Sigmoid colon (tissue), 4 donors: ENCODE measurements around the gene PLPPR3.

ENCODE experiments used
- EP300 ChIP-seq, 4 donors: sonication (generic); formaldehyde crosslinking; IDR thresholded peaks; one replicate each; pipeline ENCODE4 v1.6.1; 2017; ENCODE audit warnings: antibody characterized with exemption in 4 of 4
- POLR2A ChIP-seq, 2 donors: fragments of 450-650 bp; IDR thresholded peaks; one replicate each; pipeline ENCODE4 v1.6.1; 2016; ENCODE audit warnings: antibody characterized with exemption in 2 of 2, mild to moderate bottlenecking in 2 of 2, moderate library complexity in 2 of 2
- POLR2AphosphoS5 ChIP-seq, 4 donors: sonication (generic); formaldehyde crosslinking; IDR thresholded peaks; one replicate each; pipeline ENCODE4 v1.6.1; 2017; ENCODE audit warnings: antibody characterized with exemption in 4 of 4
- TF ChIP-seq, protein P1 (sequence below), 4 experiments: fragments of 450-650 bp in 3 of 4; fragments of 200-600 bp in 1 of 4; IDR thresholded peaks; one replicate each; pipeline ENCODE4 v1.5.1; 2016 to 2019; ENCODE audit warnings: antibody characterized with exemption in 4 of 4, mild to moderate bottlenecking in 3 of 4, moderate library complexity in 2 of 4

DNA sequence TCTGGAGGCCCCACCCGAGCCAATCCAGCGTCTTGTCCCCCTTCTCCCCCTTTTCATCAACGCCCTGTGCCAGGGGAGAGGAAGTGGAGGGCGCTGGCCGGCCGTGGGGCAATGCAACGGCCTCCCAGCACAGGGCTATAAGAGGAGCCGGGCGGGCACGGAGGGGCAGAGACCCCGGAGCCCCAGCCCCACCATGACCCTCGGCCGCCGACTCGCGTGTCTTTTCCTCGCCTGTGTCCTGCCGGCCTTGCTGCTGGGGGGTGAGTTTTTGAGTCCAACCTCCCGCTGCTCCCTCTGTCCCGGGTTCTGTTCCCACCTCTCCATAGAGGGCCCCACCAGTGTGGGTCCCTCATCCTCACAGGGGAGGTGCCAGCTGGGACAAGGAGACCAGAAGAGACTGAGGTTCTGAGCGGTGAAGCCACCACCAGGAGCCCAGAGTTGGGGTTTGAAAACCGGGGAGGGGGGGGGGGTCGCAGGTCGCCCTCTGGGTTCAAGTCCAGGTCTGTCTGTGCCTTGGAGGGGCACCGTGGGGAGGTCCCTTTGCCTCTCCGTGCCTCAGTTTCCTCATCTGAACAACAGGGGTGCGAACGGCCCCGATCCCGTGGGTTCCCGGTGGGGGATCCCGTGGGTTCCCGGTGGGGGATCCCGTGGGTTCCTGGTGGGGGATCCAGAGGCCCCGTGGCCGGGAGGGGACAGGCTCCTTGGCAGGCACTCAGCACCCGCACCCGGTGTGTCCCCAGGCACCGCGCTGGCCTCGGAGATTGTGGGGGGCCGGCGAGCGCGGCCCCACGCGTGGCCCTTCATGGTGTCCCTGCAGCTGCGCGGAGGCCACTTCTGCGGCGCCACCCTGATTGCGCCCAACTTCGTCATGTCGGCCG, 30.6 kb upstream of the PLPPR3 start, which contains the start of gene ELANE:
- TF ChIP-seq POLR2A (IDR thresholded peaks at IDR 0.05): no peak
- no peak for TF ChIP-seq EP300 (IDR thresholded peaks at IDR 0.05)
- no peak for TF ChIP-seq POLR2AphosphoS5 (IDR thresholded peaks at IDR 0.05)
- TF ChIP-seq, protein P1, sequence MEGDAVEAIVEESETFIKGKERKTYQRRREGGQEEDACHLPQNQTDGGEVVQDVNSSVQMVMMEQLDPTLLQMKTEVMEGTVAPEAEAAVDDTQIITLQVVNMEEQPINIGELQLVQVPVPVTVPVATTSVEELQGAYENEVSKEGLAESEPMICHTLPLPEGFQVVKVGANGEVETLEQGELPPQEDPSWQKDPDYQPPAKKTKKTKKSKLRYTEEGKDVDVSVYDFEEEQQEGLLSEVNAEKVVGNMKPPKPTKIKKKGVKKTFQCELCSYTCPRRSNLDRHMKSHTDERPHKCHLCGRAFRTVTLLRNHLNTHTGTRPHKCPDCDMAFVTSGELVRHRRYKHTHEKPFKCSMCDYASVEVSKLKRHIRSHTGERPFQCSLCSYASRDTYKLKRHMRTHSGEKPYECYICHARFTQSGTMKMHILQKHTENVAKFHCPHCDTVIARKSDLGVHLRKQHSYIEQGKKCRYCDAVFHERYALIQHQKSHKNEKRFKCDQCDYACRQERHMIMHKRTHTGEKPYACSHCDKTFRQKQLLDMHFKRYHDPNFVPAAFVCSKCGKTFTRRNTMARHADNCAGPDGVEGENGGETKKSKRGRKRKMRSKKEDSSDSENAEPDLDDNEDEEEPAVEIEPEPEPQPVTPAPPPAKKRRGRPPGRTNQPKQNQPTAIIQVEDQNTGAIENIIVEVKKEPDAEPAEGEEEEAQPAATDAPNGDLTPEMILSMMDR (IDR thresholded peaks at IDR 0.05): no peak
